Measurements from ENCODE around the gene SMAD2. TPM values are rescaled to one million over a fixed set of nuclear protein-coding genes. Genes with fewer than 3 reads are reported as not detected.
A peak's percentile ranks its signal among the peaks of the same experiment; 100 is the strongest.
"Not testable (repeated sequence)": the region's sequence is repeated elsewhere in the genome, so short reads cannot be mapped to it uniquely, and the experiment has no call there.

SMAD2 gene
- total RNA-seq, 1 donor from 2014 or later: 86.3 TPM

GRCh38 chr18:47799376-47799775 is 131.1 kb downstream of the SMAD2 start:
- DNase-seq (ENCODE audit: extremely low read depth, low read depth, low spot score): no peak

- DNase-seq (ENCODE audit: extremely low read depth, low read depth, low spot score): no peak
These were observed 132.1 kb downstream of the SMAD2 start for GRCh38 chr18:47798366-47798765.

- DNase-seq (ENCODE audit: extremely low read depth, low read depth, low spot score): no peak
These were observed 133.3 kb downstream of the SMAD2 start for GRCh38 chr18:47797126-47797525.

GRCh38 chr18:47795434-47795814 is 135.0 kb downstream of the SMAD2 start:
- no peak for DNase-seq (ENCODE audit: extremely low read depth, low read depth, low spot score)

- DNase-seq (ENCODE audit: extremely low read depth, low read depth, low spot score): no peak
These were observed 135.6 kb downstream of the SMAD2 start for GRCh38 chr18:47794725-47795433.

- DNase-seq (ENCODE audit: extremely low read depth, low read depth, low spot score): no peak
These were observed 136.8 kb downstream of the SMAD2 start for GRCh38 chr18:47793609-47794008.

GRCh38 chr18:47791461-47791985 is 138.9 kb downstream of the SMAD2 start:
- no peak for DNase-seq (ENCODE audit: extremely low read depth, low read depth, low spot score)

- no peak for DNase-seq (ENCODE audit: extremely low read depth, low read depth, low spot score)
These were observed 140.4 kb downstream of the SMAD2 start for GRCh38 chr18:47790036-47790435.

- no peak for DNase-seq (ENCODE audit: extremely low read depth, low read depth, low spot score)
These were observed 141.8 kb downstream of the SMAD2 start for GRCh38 chr18:47788621-47789020.

- no peak for DNase-seq (ENCODE audit: extremely low read depth, low read depth, low spot score)
These were observed 148.9 kb downstream of the SMAD2 start for GRCh38 chr18:47781561-47781960.

GRCh38 chr18:47780011-47780725 is 150.3 kb downstream of the SMAD2 start:
- DNase-seq (ENCODE audit: extremely low read depth, low read depth, low spot score): no peak

- no peak for DNase-seq (ENCODE audit: extremely low read depth, low read depth, low spot score)
These were observed 151.1 kb downstream of the SMAD2 start for GRCh38 chr18:47779381-47779780.

GRCh38 chr18:47777626-47778025 is 152.8 kb downstream of the SMAD2 start:
- DNase-seq (ENCODE audit: extremely low read depth, low read depth, low spot score): no peak

- DNase-seq (ENCODE audit: extremely low read depth, low read depth, low spot score): no peak
These were observed 154.5 kb downstream of the SMAD2 start for GRCh38 chr18:47775961-47776360.

GRCh38 chr18:47773931-47774330 is 156.5 kb downstream of the SMAD2 start:
- no peak for DNase-seq (ENCODE audit: extremely low read depth, low read depth, low spot score)

- DNase-seq (ENCODE audit: extremely low read depth, low read depth, low spot score): peak; percentile 27
These were observed 157.8 kb downstream of the SMAD2 start for GRCh38 chr18:47772374-47773248.

GRCh38 chr18:47771922-47772321 is 158.5 kb downstream of the SMAD2 start:
- no peak for DNase-seq (ENCODE audit: extremely low read depth, low read depth, low spot score)

GRCh38 chr18:47767699-47768098 is 162.8 kb downstream of the SMAD2 start:
- no peak for DNase-seq (ENCODE audit: extremely low read depth, low read depth, low spot score)

GRCh38 chr18:47767198-47767597 is 163.3 kb downstream of the SMAD2 start:
- DNase-seq (ENCODE audit: extremely low read depth, low read depth, low spot score): not testable (repeated sequence)
